MM.1S (cell line): ENCODE data around the gene ANKS6.

ENCODE experiments used
- DNase-seq: peaks from one replicate; pipeline ENCODE4 v3.0.0-alpha.2; 2015
- H2AFZ ChIP-seq: fragments of 300-600 bp; sonication (generic); 2 replicates; pipeline ENCODE4 v1.6.0; 2016; ENCODE audit warnings: antibody characterized with exemption, low read length
- H3F3A ChIP-seq: fragments of 300-600 bp; sonication (generic); 2 replicates; pipeline ENCODE4 v1.6.1; 2016; ENCODE audit warnings: mild to moderate bottlenecking, antibody characterized with exemption, low read length, moderate library complexity, mixed read lengths; ENCODE audit not compliant: insufficient read depth
- H3K27ac ChIP-seq: fragments of 300-600 bp; sonication (generic); 2 replicates; pipeline ENCODE4 v1.5.1; 2016; ENCODE audit warnings: mild to moderate bottlenecking, low read length
- H3K27me3 ChIP-seq: fragments of 300-600 bp; sonication (generic); replicated peaks from 2 replicates; pipeline ENCODE4 v1.6.0; 2016; ENCODE audit warnings: low read length; ENCODE audit not compliant: insufficient read depth
- H3K36me3 ChIP-seq: fragments of 300-600 bp; sonication (generic); replicated peaks from 2 replicates; pipeline ENCODE4 v1.6.1; 2016; ENCODE audit warnings: mild to moderate bottlenecking, low read length, mixed read lengths; ENCODE audit not compliant: insufficient read depth
- H3K4me1 ChIP-seq: fragments of 300-600 bp; sonication (generic); 2 replicates; pipeline ENCODE4 v1.6.1; 2016; ENCODE audit warnings: low read length, mixed read lengths
- H3K4me2 ChIP-seq: fragments of 300-600 bp; sonication (generic); 2 replicates; pipeline ENCODE4 v1.6.0; 2016; ENCODE audit warnings: low read depth, low read length
- H3K4me3 ChIP-seq: fragments of 300-600 bp; sonication (generic); 2 replicates; pipeline ENCODE4 v1.5.1; 2016; ENCODE audit warnings: low read length, mixed read lengths
- H3K79me2 ChIP-seq: fragments of 300-600 bp; sonication (generic); 2 replicates; pipeline ENCODE4 v1.6.1; 2016; ENCODE audit warnings: mixed run types, low read length, mixed read lengths
- H3K9ac ChIP-seq: fragments of 300-600 bp; sonication (generic); 2 replicates; pipeline ENCODE4 v1.6.1; 2016; ENCODE audit warnings: low read length, mixed read lengths
- H3K9me2 ChIP-seq: fragments of 300-600 bp; sonication (generic); replicated peaks from 2 replicates; pipeline ENCODE4 v1.6.1; 2016; ENCODE audit warnings: mild to moderate bottlenecking, low read length, mixed read lengths; ENCODE audit not compliant: insufficient read depth
- H3K9me3 ChIP-seq: fragments of 300-600 bp; sonication (generic); replicated peaks from 2 replicates; pipeline ENCODE4 v1.6.1; 2016; ENCODE audit warnings: mild to moderate bottlenecking, low read length, mixed read lengths; ENCODE audit not compliant: insufficient read depth
- H4K20me1 ChIP-seq: fragments of 300-600 bp; sonication (generic); 2 replicates; pipeline ENCODE4 v1.6.1; 2016; ENCODE audit warnings: mild to moderate bottlenecking, low read length, moderate library complexity, mixed read lengths; ENCODE audit not compliant: insufficient read depth
- CTCF ChIP-seq: fragments of 300-600 bp; sonication (generic); IDR thresholded peaks from 2 replicates; pipeline ENCODE4 v1.5.1; 2016; ENCODE audit warnings: antibody characterized with exemption, low read length, mixed read lengths
- EZH2 ChIP-seq: fragments of 300-600 bp; sonication (generic); optimal IDR thresholded peaks from 2 replicates; pipeline ENCODE3; 2017; ENCODE audit warnings: low read depth, mild to moderate bottlenecking, antibody characterized with exemption, low read length, mixed read lengths
- EZH2phosphoT487 ChIP-seq: fragments of 300-600 bp; sonication (generic); IDR thresholded peaks from 2 replicates; pipeline ENCODE4 v1.6.1; 2018; ENCODE audit warnings: antibody characterized with exemption, low read length

Gene ANKS6

GRCh38 chr9:98750364-98751060 lies 45.8 kb downstream of the ANKS6 start:
- no peaks in the 10 kb centered on the region for H3K36me3 ChIP-seq
- no peak for DNase-seq

GRCh38 chr9:98747476-98747875 lies 48.9 kb downstream of the ANKS6 start:
- Histone ChIP-seq H2AFZ (no peak overlapping the region), H3K36me3 (no peaks in the 10 kb centered on the region), H3K4me1 (no peaks in the 10 kb centered on the region), H3K4me3 (no peak overlapping the region), H3K9me3 (no peaks in the 10 kb centered on the region), H3K27me3 (no peaks in the 10 kb centered on the region), H3F3A (no peaks in the 10 kb centered on the region), H3K9ac (no peak overlapping the region), H3K27ac (no peak overlapping the region), H3K4me2 (no peak overlapping the region), H3K9me2 (no peaks in the 10 kb centered on the region), H3K79me2 (no peaks in the 10 kb centered on the region), H4K20me1 (no peaks in the 10 kb centered on the region)
- no peak for TF ChIP-seq EZH2
- TF ChIP-seq CTCF: no peak
- TF ChIP-seq EZH2phosphoT487: no peak
- no peak for DNase-seq

More at GRCh38 chr9:98750364-98751060, 45.8 kb downstream of the ANKS6 start:
- H3K27me3 ChIP-seq: no peaks in the 10 kb centered on the region
- H3K4me1 ChIP-seq: no peaks in the 10 kb centered on the region
- H3K9me3 ChIP-seq: no peaks in the 10 kb centered on the region
- no peak overlapping the region for H3K9ac ChIP-seq
- H4K20me1 ChIP-seq: no peaks in the 10 kb centered on the region
- H3F3A ChIP-seq: no peaks in the 10 kb centered on the region
- H3K27ac ChIP-seq: no peak overlapping the region
- no peak overlapping the region for H3K4me2 ChIP-seq
- TF ChIP-seq EZH2phosphoT487: no peak
- TF ChIP-seq EZH2: no peak
- TF ChIP-seq CTCF: no peak
- H3K79me2 ChIP-seq: no peaks in the 10 kb centered on the region
- H3K4me3 ChIP-seq: no peak overlapping the region
- no peaks in the 10 kb centered on the region for H3K9me2 ChIP-seq
- no peak overlapping the region for H2AFZ ChIP-seq

- Histone ChIP-seq H3K4me3 (no peak overlapping the region), H3K79me2 (no peaks in the 10 kb centered on the region), H4K20me1 (no peaks in the 10 kb centered on the region), H2AFZ (no peak overlapping the region), H3K9ac (no peak overlapping the region), H3K27ac (no peak overlapping the region), H3K4me1 (no peaks in the 10 kb centered on the region), H3K4me2 (no peak overlapping the region), H3F3A (no peaks in the 10 kb centered on the region), H3K27me3 (no peaks in the 10 kb centered on the region), H3K36me3 (no peaks in the 10 kb centered on the region), H3K9me2 (no peaks in the 10 kb centered on the region), H3K9me3 (no peaks in the 10 kb centered on the region)
- no peak for TF ChIP-seq CTCF
- TF ChIP-seq EZH2: no peak
- no peak for TF ChIP-seq EZH2phosphoT487
- DNase-seq: no peak
Observed at GRCh38 chr9:98745470-98745869, 50.9 kb downstream of the ANKS6 start.
